Left kidney (tissue), 2 donors: ENCODE measurements around the gene LAT. TPM values are rescaled to one million over a fixed set of nuclear protein-coding genes. Genes with fewer than 3 reads are reported as not detected.
A peak's percentile ranks its signal among the peaks of the same experiment; 100 is the strongest.
"Not testable (repeated sequence)": the region's sequence is repeated elsewhere in the genome, so short reads cannot be mapped to it uniquely, and the experiment has no call there.

Experiments used
- DNase-seq: peaks from one replicate; pipeline ENCODE4 v3.0.0-alpha.2; 2013
- polyA plus RNA-seq: library from polyadenylated mRNA; unstranded; fragments of 120-200 nt; gene quantifications from one replicate; pipeline ENCODE4 v1.2.1, GENCODE V29; 2013; ENCODE audit not compliant: insufficient read length

Gene LAT
- polyA plus RNA-seq, 1 donor, result 8.1 TPM

DNA sequence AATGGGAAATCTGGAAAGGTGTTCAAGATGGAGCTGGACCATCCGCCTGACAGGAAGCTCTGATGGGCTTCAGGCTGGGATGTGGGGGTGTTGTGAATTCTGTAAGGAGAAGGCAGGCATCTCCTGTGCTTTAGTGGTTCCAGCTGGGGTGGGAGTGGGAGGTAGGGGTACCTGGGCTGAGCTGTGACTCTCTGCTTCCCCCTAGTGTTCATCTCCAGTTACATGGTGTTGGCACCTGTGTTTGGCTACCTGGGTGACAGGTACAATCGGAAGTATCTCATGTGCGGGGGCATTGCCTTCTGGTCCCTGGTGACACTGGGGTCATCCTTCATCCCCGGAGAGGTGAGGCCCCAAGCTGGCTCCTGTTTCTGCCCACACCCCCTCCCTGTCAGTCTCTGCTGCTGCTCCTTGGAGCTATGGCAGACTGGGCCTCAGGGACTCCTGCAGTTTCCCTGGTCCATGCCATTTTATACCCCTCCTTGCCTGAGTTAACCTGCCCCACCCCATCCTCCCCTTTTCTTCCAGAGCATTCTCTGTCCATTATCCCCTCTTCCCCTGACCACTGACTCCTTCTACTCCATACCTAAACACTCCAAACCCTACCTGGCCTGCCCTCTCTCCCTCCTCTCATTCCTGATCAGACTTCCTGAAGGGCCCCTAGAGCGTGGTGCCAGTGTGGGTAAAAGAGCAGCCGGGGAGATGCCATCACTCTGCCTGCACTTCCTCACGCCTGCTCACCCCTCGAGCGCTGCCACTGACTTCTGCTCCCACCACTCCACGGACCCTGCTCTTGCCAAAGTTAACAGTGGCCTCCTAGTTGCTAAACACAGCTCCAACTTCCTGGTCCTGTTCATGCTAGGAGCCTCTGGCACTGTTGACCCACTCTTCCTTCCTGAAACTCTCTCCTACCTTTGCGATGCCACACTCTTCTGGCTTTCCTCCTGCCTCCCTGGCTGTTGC, 6.9 kb upstream of the LAT start:
- peak; percentile 7 for DNase-seq

DNA sequence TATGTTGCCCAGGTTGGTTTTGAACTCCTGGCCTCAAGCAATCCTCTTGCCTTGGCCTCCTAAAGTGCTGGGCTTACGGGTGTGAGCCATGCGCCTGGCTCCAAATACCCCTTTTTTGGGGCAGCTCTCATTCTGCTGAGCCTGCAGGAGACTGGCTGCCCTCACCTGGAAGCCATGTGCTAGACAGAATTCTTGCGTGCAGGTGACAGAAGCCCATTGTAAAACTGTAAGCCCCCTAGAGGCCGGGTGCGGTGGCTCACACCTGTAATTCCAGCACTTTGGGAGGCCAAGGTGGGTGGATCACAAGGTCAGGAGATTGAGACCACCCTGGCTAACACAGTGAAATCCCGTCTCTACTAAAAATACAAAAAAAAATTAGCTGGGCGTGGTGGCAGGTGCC, 4.5 kb upstream of the LAT start:
- not testable (repeated sequence) for DNase-seq

DNA sequence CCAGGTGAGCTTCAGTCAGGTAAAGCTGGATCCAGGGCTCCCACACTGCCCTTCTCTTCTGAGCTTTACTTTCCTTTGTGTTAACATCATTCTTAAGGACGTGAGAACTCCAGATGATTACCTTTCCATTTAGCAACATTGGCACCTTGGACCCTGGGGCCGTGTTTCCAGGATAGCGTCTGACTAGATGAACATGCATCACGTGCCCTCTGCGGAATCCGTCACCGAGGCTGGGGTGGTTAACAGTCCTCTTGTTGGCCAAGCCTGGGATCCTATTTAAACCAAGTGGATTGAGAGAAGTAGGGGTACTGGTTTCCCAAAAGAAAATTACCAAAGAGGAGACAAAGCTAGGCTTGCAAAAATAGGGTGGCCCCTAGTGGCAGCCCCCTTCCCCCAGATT, 3.9 kb upstream of the LAT start:
- DNase-seq, result no peak

DNA sequence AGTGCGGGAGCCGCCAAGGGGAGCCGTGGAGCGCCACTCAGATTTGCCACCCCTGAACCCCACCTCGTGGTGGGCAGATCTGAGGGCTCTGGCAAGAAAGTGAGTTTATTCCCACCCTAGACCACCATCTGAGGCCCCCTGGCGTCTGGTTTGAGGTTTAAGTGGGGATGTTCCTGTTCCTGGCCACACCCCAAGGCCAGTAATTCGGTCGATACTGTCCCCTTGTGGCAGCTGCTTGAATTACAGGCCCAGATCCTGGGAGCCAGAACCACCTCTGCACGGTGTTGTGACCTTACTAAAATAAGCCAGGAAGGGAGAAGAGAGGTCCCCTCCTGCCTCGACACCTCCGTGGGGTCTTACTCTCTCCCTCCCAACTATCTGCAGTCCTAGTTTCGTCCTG, 3.3 kb upstream of the LAT start:
- DNase-seq, result no peak

DNA sequence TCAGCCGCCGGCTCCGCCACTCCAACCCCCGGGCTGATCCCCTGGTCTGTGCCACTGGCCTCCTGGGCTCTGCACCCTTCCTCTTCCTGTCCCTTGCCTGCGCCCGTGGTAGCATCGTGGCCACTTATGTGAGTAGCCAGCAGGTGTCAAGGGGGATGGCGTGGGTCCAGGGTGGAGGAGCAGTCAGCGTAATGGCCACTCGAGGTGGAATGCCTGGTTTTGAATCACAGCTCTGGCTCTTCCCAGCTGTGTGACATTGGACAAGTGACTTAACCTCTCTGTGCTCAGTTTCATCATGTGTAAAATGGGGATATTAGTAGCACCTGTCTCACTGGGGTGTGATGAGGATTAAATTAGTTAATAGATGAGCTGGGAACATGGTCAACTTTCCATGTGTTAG, 2.4 kb upstream of the LAT start:
- no peak for DNase-seq

- DNase-seq, result no peak
Observed at GRCh38 chr16:28982949-28983348, 1.9 kb upstream of the LAT start.

GRCh38 chr16:28983644-28984043, 1.2 kb upstream of the LAT start:
- no peak for DNase-seq

- DNase-seq, result no peak
Observed at GRCh38 chr16:28984091-28984490, 761 bp upstream of the LAT start.

- no peak for DNase-seq
Observed at GRCh38 chr16:28985211-28986041, 574 bp downstream of the LAT start.

- DNase-seq, result no peak
Observed at GRCh38 chr16:28986046-28986445, 1.2 kb downstream of the LAT start.

GRCh38 chr16:28986492-28986891, 1.6 kb downstream of the LAT start:
- DNase-seq, result no peak

GRCh38 chr16:28987170-28987853, 2.5 kb downstream of the LAT start:
- DNase-seq, result no peak

- DNase-seq, result no peak
Observed at GRCh38 chr16:28989363-28989762, 4.5 kb downstream of the LAT start.

DNA sequence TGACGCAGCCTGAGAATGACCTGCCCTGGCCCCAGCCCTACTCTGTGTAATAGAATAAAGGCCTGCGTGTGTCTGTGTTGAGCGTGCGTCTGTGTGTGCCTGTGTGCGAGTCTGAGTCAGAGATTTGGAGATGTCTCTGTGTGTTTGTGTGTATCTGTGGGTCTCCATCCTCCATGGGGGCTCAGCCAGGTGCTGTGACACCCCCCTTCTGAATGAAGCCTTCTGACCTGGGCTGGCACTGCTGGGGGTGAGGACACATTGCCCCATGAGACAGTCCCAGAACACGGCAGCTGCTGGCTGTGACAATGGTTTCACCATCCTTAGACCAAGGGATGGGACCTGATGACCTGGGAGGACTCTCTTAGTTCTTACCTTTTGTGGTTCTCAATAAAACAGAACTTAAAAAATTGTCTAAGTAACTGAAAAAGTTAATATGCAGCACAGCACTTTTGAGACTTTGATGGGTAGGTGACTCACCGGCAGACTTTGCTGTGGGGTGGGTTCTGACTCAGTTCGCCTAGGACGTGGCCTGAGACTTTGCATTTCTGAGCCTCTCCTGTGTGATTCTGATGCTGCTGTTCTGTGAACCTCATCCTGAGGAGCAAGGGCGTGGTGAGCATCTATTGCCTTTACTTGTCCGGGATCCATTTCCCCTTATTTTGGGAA, 5.7 kb downstream of the LAT start:
- no peak for DNase-seq

DNA sequence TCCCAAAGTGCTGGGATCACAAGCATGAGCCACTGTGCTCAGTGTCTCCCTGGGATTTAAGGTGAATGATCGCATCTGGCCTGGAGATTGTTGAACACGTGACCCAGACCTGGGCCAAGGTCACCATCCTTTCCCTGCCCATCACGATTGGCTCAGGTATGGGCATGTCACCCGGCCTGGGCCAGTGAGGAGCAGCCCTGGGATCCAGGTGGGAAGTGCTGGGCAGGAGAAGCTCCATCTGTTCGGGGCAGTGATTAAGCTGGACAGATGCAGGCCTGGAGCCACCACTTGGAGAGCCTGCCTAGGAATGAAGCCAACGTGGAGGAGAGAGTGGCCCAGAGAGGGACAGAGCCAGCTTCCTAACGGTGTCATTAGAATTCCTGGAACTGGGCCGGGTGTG, 6.8 kb downstream of the LAT start:
- no peak for DNase-seq

GRCh38 chr16:28992496-28992895, 7.6 kb downstream of the LAT start:
- no peak for DNase-seq

- DNase-seq, result no peak
Observed at GRCh38 chr16:28998837-28999236, 14.0 kb downstream of the LAT start.

DNA sequence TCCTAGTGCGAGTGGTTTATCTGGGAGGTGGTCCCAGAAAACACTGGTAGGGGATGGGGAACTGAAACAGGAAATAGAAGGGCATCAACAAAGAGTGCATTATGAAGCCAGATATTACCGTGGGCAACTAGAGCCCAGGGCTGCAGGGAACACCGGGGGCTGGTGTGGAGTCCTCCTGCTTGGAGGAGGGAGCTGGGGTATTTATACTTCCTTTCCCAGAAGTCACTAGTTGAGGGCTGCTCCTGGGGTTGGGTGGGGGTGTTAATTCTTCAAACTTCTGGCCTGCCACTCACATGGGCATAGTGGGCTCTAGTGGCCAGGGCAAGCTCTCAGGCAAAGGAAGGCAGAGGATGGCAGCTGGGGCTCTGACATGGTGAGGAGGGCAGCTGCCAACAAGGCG, 14.7 kb downstream of the LAT start:
- no peak for DNase-seq

DNA sequence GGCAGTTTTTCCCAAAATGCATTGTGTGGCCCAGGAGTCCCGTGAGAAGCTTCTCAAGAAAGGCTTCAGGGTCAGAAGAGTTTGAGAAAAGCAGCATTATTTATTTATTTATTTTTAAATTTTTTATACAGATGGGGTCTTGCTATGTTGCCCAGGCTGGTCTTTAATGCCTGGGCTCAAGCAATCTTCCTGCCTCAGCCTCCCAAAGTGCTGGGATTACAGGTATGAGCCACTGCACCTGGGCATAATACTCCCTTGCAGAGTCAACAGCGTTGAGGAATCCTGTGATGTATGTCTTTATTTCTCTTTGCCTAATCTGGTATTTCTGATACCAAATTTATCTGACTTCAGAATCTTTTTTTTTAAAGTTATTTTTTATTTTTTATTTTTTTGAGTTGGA, 15.2 kb downstream of the LAT start:
- DNase-seq, result no peak

GRCh38 chr16:29004496-29005139, 19.8 kb downstream of the LAT start:
- not testable (repeated sequence) for DNase-seq
